Measurements from ENCODE around the gene AKAP13.

AKAP13 gene

GRCh38 chr15:85388566-85389305 is 8.3 kb downstream of the AKAP13 start:
- peak; percentile 7 for DNase-seq (ENCODE audit: low spot score)

- no peak for DNase-seq (ENCODE audit: low spot score)
Observed at GRCh38 chr15:85389306-85389650, 8.9 kb downstream of the AKAP13 start.

DNA sequence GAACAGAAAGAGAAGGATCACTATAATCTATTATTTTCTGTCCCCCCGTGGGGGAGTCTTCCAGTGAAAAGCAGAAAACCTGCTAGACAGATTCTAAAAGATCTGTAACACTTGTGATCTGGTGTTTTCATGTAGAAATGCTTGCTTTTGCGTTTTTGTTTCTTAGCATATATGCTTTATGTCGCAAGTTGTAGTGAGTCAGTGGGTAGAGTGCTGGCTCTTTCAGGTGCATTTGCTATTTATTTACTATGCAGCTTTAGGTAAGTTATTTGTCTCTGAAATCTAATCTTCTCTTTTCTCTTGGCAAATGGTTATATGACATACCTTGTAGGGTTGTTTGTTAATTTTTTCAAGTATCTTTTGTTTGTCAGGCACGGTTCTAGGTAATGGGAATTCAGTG is 9.4 kb downstream of the AKAP13 start:
- no peak for DNase-seq (ENCODE audit: low spot score)

DNA sequence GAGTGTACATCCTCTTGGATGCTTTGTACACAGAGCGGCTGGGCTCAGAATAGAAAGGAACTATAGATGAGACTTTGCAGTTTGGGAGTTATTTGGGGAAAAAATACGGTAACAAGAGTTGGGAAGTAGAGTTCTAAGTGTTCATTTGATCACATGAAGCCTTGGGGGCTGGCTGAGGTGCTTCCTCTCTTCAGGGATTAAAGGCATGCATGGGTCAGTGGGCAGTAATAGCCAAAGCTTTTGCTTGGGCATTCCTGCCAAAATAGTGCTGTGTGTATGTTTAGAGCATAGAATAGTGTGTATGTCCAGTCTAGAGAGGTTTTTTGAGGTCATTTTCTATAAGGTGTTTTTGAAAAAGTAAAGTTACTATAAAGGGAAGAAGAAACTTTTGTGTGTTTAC is 12.8 kb downstream of the AKAP13 start:
- no peak for DNase-seq (ENCODE audit: low spot score)

- no peak for DNase-seq (ENCODE audit: low spot score)
Observed at GRCh38 chr15:85394554-85395333, 14.3 kb downstream of the AKAP13 start.

DNA sequence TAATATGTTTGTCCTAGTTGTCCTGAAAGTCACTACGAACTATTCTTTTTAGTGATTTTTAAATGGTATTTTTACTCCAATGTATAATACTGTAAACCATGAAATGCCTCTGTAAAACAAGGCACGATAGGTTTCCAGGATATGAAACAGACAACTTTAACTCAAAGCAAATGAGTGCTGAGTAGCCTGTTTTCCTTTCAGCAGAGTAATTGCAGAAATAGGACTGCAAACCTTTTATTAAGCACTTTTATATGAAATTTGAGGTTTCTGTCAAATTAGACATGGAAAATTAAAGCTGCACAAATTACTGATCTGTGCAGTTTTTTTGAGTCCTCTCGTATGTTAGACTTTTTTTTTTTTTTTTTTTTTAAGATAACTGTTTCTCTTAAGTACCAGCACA is 16.2 kb downstream of the AKAP13 start:
- no peak for DNase-seq (ENCODE audit: low spot score)

GRCh38 chr15:85397151-85397550 is 16.7 kb downstream of the AKAP13 start:
- no peak for DNase-seq (ENCODE audit: low spot score)

DNA sequence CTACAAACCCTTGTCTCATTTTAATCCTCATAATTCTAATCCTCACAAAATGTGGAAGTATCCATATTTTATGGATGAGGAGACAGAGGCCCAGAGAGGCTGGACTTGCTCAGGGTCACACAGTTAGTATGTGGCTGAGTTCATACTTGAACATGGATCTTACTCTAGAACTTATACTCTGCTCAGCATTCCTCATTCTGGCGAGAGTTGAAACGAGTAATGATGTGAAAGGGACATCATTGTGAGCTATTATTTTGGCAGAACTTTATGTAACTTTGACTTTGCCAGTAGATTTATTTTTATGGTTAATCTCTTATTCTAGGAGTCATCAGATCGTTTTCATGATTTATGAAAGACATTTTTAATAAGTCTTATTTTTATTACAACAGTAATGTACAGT is 17.5 kb downstream of the AKAP13 start:
- no peak for DNase-seq (ENCODE audit: low spot score)

DNA sequence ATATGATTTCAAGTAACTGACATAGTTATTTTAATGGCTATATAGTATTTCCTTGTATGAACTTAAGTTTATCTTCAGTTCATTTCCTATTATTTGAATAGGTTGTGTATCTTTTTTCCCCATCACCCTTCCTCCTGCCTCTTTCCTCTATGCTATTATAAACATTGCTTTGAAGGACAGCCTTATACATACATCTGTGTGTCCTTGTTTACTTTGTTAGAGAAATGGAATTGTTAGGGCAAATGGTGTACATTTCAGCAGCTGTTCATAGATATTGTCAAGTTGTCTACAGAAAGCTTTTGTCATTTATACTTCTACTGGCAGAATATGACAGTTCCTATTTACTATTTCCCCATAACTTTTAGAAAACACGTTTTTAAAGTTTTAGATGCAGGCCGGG is 18.4 kb downstream of the AKAP13 start:
- DNase-seq (ENCODE audit: low spot score): no peak

- no peak for DNase-seq (ENCODE audit: low spot score)
Observed at GRCh38 chr15:85399627-85400026, 19.2 kb downstream of the AKAP13 start.

DNA sequence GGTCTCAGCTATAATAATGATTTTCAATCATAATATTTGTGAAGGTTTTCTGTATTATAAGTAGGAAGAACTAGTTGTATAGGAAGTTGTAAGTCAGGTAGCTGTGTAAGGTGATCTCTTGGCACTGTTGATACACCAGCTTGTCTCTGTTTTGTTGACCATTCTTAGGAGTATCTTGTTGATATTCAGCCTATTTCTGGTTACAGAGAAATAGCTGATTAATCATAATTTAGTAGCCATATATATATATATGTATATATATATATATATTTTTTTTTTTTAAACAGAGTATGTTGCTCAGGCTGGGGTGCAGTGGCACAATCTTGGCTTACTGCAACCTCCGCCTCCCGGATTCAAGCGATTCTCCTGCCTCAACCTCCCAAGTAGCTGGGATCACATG is 20.2 kb downstream of the AKAP13 start:
- no peak for DNase-seq (ENCODE audit: low spot score)

DNA sequence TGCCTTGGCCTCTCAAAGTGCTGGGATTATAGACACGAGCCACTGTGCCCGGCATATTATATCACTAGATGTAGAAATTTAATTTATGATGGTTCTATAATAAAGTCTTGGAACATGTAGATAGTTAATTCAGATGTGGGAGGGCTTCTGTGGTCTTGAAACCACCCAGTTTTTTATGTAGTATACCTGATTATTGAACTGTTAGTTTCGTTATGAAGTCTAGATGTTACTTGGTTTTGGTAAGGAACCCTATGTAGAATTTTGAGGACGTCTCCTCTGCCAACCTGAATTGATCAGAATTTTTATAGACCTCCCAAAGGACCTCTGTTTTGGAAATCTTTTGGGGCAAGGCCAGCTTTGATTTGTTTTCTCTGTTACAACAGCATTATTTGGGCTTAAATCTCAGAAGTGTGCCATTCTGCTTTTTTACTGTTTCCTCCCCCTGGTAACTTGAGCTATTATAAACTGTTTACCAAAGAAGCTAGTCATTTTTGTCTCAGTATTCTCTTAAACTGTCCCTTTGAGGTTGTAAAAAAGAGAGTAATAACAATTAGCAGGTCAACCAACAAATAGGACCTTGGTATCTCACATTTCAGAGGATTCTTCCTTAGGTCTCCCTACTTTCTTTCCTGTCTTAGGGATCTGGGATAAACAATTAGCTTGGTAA is 20.8 kb downstream of the AKAP13 start:
- DNase-seq (ENCODE audit: low spot score): no peak

DNA sequence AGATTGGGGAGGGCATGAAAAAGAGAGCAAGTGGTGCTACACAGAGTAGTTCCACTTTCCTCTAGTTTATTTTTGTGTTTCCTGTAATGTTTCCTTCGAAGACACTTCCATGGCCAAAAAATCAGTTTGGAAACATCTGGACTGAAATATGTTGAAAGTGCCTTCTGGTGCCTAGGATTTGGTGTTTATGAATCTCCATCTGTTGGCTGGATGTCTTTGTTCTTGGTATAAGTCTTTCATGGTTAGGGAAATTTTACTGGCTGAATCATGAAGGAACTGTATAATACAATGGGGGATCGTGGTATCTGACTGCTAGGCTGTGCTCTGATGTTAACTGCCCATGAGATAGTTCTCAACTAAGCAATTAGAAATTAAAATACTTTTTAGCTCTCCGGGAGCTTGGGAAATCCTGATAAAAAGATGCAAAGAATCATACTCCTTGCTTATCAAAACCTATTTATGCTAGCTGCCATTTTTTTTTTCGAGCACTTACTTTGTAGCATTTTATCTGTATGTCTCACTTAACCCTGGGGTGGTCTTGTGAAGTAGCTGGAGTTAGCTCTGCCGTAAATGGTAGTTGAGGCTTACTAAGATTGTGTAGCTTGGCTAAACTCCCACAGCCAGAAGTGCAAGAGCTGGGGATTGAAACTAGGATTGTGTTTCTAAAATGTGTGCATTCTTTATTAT is 21.9 kb downstream of the AKAP13 start:
- DNase-seq (ENCODE audit: low spot score): no peak

DNA sequence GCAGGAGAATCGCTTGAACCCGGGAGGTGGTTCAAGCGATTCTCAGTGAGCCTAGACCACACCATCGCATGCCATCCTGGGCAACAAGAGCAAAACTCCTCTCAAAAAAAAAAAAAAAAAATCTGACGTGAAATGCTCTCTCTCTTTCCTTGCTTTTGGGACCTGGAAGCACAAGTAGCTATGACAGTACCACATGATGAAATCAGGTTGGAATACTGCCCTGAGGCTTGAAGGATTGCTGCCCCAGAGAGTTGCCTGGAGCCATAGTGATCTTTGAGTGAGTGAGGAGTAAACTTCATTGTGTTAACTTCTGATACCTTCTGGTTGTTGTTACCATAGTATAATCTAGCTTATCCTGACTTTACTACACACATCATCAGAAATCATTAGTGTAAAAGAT is 23.3 kb downstream of the AKAP13 start:
- DNase-seq (ENCODE audit: low spot score): no peak

DNA sequence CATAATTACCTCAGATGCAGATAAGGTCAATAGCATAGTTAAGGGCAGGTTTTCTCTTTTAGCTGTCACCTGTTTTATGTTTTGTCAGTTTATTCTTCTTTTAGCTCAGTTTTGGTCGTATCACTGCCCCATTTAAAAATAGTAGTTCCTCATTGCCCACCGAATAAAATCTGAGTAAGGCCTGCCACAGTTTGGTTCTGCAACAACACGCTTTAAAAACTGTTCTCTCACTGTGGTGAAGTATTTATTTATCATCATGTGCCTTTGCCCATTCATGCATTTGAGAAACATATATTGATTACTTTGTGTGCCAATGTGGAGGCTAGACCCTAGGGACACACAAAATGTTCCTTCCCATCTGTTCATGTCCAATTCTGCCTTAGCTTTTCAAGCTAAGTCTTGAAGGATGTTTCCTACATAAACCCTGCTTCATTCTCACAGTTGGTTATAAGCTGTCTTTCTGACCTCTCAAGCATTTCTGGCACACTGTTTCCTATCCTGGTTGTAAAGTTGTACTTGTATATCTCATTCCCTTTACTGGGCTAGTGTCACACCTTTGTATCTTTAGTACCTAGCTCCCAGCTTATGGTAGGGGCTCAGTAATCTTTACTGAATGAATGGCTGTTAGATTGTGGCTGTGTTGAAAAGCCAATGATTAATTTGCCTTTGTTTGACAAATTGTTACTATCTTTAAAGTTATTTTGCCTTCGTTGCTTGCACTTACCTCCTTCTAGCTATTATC is 23.9 kb downstream of the AKAP13 start:
- DNase-seq (ENCODE audit: low spot score): no peak

- no peak for DNase-seq (ENCODE audit: low spot score)
Observed at GRCh38 chr15:85404918-85405866, 24.8 kb downstream of the AKAP13 start.

DNA sequence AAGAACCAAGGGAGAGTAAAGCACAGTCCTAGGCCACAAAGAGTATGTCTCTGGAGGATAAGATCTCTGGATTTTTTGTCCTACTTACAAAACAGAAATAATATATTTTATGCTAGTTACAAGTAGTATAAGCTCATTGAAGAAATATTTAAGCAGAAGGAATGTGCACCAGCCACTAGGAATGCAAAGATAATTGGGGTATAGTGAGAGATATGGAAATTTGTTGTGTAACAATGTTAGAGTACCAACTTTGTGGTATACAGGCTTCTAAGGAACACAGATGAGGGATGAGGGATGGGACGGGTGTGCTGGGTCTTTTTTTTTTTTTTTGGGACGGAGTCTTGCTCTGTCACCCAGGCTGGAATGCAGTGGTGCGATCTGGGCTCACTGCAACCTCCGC is 26.5 kb downstream of the AKAP13 start:
- peak; percentile 28 for DNase-seq (ENCODE audit: low spot score)

DNA sequence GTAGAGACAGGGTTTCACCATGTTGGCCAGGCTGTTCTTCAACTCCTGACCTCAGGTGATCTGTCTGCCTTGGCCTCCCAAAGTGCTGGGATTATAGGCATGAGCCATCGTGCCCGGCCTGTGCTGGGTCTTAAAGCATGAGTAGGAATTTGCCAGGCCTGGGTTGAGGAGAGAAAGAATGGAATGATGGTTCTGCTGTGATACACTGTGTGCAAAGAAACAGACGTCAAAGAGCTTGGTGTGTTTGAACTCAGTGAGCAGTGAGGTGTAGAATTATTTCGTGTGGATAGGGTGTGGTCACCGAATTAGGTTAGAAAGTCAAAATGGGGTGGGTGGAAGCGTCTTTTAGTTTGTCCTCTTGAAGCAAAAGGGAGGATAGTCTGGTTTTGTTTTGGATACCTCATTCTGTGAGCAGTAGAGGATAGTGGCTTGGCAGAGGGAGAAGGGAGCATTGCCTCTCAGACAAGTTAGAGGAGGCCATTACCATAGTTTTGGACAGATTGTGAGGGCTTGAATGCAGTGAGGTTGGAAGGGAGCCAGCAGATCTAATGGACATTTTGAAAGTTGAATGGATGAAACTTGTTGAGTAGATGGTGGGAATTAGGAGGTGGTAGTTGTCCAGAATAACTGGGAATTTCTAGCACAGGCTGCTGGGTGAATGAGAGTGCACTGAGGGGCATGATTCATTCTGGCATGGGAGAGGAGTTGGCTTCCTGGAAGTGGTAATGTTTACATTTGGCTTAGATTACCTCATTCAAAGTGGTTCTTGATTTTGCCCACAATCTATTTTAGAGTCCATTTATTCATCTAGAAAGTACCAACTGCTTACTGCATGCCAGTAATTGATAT is 27.2 kb downstream of the AKAP13 start:
- peak; percentile 72 for DNase-seq (ENCODE audit: low spot score)

- no peak for DNase-seq (ENCODE audit: low spot score)
Observed at GRCh38 chr15:85408270-85408746, 27.9 kb downstream of the AKAP13 start.

DNA sequence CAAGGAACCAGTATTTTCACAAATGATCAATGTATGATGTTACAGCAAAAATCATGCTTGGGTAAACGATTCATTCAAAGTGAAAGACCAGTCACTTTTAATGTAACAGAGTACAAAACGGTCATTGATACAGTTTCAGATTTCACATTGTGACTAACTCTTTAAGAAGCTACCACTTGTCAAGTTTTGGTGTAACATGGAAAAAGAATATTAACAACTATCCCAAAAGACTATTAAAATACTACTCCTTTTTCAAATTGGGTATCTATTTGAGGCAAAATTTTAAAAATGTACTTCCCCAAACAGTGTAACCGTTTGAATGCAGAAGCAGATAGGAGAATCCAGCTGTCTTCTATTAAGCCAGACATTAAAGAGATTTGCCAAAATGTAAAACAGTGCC is 31.7 kb downstream of the AKAP13 start:
- DNase-seq (ENCODE audit: low spot score): no peak

Measured in hepatic stellate cell (primary cell).